HG02970 (cell line): ENCODE data around the gene PDZRN3.
"Not testable (repeated sequence)": the region's sequence is repeated elsewhere in the genome, so short reads cannot be mapped to it uniquely, and the experiment has no call there.

ENCODE experiments used
- ATAC-seq: cut with Tn5 transposase; IDR thresholded peaks from one replicate; pipeline ENCODE4 v1.9.1; 2021; ENCODE audit warnings: mild to moderate bottlenecking, moderate library complexity, moderate number of reproducible peaks; ENCODE audit not compliant: unreplicated experiment, low FRiP score

PDZRN3 gene

DNA sequence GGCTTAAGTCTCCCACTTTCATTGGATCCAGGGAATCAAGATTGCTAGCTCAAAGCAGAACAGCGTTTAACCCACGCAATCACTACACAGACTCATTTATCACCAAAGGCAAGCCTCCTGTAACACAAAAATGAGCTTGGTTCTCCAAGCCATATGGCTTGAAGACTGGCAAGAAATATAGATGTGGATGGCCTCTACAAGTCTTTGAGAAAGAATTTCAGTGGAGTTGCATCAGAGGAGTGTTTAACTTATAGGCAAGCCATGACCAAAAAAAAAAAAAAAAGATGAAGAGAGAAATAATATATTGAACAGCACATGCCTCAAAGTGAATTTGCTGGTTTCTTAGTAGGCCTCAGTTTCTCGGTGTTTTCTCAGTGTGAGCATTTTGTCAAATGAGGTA is 27.3 kb downstream of the PDZRN3 start:
- no peak for ATAC-seq

DNA sequence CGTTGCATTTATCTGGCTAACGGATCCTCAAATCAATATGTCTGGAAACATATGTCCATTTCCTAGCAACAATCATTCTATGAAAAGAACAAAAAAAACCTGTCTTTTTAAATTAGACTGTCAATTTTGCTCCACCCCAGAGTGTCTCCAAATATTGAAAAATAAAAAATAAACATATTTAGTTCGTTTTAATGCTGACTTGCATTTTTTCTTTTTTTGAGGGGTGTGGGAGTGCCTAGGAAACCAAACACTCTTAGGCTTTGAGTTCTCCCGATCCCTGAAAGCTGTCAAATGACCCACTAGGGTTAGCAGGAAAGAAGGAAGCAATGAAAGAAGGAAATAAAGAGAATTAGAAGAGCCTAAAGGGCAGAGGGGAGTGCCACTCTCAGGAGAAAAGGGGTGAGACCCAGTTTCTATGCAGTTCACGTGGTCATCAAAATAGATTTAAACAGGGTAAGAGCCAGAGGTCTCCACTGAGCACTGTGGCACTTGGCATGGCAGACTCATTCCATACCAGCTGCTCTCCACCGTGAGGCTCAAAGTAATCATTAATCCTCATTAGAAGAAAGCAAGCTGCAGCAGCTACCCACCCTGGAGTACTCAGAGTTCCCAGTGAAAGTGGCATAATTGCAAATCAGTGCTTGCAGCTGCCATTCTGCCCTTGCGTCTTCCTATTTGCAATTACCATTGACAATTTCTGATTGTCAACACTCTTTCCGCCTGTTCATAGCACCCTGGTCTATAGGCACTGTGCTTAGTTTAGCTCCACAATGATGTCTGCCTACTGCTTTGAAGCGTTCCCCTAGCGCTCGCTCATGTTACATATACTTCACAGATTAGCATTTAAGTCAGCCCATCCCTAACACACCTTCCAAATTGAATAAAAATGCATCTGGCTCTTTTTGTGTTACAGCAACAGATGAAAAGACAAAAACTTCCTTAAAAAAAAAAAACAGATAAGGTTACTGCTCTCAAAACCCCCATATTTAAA is 32.3 kb downstream of the PDZRN3 start:
- no peak for ATAC-seq

DNA sequence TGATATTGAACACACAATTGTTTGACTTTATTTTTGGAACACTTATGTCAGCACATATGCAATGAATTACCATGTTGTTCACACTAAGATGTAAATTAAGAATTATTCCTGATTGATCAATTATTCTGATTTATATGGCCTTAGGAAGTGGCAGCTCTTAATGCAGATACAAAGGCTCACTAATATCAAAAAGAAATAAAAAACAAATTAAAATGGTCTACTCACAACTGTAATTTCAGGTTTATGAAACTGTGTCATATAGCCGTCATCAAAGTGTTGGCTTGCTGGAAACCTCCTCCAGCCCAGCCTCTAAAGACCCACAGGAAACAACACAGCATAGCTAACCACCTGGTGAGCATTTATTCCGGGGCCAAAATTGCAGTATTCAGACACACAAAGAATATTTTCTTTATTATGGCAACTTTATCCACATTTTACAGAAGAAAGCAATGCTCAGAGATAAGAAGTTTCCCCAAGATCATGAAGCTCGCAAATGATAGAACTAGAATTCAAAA is 33.4 kb downstream of the PDZRN3 start:
- ATAC-seq = no peak

DNA sequence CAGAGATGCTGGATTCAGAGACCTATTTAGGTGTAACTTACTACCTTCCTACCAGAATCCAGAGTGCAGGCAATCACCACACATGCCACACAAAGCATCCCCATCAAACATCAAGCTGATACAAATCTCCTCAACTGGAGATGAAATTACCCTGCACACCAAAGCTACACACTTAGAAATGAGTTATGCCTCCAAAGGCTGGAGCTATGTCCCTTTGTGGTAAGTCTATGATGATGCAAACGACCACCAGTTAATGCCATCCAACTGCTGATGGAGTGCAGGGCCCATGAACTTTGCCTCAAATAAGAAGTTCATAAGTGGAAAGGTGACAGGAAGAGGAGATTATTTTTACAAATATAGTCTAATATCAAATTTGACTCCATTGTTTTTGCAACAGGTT is 38.1 kb downstream of the PDZRN3 start:
- ATAC-seq = no peak

DNA sequence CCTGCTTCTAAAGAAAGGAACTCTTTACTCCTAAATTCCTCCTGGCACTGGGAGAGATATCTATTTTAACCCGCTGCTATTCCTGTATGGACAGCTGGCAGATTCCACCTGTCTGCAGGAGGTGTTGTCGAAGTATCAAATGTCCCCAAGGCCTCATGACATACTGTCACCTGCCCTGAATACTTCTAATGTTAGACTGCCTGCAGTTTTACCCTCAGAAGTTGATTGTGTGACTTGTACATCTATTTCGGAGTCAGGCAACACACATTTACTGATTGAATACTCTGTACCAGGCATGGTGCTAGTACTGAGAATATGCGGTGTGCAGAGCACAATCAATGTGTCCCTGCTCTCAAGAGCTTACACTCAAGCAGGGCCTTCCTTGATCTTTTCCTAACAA is 38.6 kb downstream of the PDZRN3 start:
- ATAC-seq = no peak

DNA sequence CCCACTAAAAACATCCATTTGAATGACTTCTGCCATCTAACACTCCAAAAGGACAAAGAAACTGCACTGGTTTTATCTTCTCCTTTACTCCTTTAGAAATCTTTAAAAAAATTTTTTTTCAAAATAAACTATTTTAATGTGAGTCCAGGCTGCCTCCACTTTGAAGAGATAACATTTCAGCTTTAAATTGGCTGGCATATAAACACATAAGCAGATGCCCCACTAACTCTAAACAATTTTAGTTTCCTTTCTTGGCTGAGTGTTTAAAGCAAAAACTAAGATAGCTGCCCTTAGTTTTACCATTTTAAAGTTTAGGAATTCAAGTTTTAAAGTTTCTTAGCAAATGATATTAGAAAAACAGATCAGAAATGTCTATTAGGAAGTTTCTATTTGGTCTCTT is 39.9 kb downstream of the PDZRN3 start:
- ATAC-seq = no peak

DNA sequence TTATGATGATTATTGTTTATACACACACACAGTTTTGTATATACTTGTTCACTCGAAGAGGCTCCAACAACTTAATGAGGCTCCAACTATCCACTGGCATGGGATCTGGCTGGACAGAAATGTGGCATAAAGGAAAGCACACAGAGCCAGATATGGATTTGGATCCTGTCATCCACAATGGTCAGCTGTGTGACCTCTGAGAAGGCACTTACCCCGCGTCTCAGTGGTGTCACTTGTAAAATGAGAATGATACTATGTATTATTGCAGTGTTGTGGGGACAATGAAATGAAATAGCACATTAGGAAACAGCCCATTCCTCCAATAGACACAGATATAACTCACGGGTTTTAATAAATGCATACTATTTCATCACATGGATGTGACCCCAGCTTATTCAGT is 42.2 kb downstream of the PDZRN3 start:
- no peak for ATAC-seq

DNA sequence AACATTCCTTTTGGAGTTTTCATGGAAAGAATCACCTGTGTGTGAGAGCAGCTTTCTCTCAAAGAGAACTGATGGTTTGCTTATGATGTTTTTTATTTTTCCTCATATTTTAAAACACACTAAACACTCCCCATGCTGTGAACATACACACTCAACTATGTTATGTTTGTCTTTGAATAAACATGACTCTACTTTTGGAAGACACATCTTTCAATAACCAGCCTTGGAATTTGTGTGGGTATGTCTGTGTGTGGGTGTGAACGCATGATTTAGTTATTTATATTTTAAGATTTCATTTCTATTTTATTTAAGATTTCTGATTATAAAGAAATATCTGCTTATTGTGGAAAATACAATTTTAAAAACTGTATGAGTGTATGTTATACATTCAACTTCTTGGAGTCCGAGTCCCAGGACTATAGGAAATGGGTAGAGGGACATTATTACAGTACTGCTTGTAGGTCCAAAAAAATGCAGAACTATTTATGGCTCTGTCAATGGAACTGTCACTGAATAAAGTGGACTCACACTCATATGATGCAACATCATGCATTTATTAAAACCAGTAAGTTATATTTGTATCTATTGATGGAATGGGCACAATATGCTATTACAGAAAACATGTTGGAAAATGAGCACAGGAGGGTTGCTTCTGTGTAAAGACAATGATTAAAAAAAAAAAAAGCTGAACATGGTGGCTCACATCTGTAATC is 43.5 kb downstream of the PDZRN3 start:
- ATAC-seq = no peak

DNA sequence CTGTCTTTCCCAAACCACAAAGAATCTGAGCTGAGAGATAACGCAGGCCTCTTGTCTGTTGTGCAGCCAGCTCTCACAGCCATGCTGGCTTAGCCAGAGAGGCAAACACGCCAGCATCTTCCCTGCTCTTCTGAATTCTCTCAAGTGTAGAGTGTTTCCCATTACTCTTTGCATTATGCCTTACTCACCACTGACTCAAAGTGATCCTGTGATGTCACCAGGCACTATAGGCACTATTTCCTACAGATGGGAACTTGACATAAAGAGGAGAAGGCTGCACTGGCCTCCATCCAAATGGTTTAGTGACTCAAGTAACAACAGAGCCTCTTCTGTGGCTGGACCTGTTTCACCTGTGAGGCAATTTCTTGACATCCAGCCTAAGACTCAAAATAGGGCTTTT is 44.4 kb downstream of the PDZRN3 start:
- ATAC-seq = no peak

DNA sequence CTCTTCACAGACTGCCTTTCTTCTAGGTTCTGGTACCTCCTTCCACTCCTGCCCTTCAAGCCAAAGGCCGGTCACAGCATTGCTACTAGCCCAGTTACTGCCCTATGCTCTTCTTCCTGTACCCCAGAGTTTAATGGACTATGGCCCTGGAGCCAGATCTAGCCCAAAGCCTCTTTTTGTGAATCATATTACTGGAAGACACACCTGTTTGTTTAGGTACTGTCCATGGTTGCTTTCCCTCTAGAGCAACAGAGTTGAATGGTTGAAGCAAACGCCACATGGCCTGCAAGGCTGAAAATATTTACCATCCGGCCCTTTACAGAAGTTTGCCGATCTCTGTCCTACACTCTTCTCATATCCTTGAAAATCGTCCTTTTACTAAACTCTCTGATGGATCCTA is 47.0 kb downstream of the PDZRN3 start:
- no peak for ATAC-seq

DNA sequence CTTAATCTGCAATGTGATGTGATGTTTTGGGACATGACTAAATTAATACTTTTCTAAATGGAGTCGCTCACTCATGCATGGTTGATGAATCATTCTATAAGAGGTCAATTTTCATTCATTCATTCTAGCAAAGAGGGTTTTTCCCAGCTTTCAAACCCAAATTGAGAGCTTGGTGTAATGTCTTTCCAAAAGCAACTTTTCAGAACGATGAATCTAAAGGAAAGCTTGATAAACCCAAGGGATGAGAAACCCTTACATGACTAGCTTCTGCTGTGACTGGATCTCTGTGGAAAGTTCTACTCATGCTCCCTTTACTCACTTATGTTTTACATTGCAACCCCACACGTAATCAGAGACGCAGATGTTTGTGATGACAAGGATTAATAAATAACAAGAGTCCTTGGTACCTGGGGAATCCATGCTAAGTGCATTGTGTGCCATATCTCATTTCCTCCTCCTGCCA is 47.7 kb downstream of the PDZRN3 start:
- no peak for ATAC-seq

DNA sequence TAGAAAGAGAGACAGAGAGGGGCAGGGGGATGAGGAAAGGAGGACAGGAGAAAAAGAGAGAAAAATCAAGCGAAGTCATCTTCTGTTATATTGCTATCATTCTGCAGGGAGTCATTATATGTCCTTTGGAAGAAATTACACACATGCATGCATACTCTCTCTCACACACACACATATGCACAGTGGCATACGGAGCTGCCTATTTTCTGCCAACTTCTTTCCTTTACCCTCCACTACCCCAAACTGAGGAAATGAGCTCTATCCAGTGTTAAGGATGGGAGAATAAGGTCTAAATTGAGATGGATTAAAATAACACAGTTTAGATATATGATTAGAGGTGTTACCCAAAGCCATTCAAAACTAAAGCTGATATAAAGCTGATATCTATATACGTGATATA is 48.8 kb downstream of the PDZRN3 start:
- ATAC-seq = no peak

DNA sequence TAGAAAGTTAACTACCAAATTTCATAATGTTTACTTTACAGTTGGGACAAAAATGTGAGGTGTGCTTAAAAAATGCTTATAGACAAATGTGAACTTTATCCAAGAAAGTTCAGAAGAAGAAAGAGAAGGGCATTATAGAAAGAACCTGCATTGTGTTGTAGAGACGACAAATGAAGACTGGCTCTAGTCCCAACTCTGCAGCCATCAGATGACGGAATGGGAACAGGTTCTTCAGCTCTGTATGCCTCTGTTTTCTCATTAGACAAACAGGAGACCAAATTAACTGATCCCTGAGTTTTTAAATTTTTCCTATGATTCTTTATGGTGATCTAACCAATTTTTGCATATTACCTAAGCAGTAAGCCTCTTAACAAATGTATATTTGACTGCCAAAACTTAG is 49.2 kb downstream of the PDZRN3 start:
- ATAC-seq = no peak

DNA sequence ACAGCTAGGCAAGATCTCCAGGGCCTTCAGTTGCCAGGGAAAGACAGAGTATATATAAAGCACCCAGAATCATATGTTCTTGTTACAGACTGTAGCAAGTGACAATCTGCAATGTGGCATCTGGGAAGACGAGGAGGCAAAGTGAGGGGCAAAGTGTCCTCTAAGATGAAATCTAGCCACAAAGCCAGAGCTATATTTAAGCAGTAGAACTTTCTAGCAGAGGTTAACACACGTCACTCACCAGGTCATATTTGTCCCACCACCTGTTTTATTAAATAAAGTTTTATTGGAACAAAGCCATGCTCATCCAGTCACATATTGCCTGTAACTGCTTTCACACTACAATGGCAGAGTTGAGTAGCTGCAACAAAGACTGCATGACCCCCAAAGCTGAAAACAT is 51.5 kb downstream of the PDZRN3 start:
- ATAC-seq = no peak

DNA sequence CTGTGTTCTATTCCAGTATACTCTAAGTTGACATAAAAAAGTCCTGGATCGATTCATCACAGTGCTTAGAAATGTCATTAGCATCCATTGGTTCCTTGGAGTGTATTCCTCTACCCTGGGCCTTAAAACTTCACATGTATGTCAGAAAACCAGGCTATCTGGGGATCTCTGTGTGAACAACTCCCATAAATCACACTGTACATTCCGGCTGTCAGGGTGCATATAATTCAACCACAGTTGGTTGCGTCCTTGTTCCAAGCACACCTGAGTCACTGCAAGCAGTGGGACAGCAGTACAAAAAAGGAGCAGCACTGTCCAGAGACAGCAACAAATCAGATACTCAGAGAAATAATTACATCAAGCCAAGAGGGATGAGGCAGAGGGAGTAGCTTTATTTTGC is 52.4 kb downstream of the PDZRN3 start:
- no peak for ATAC-seq

DNA sequence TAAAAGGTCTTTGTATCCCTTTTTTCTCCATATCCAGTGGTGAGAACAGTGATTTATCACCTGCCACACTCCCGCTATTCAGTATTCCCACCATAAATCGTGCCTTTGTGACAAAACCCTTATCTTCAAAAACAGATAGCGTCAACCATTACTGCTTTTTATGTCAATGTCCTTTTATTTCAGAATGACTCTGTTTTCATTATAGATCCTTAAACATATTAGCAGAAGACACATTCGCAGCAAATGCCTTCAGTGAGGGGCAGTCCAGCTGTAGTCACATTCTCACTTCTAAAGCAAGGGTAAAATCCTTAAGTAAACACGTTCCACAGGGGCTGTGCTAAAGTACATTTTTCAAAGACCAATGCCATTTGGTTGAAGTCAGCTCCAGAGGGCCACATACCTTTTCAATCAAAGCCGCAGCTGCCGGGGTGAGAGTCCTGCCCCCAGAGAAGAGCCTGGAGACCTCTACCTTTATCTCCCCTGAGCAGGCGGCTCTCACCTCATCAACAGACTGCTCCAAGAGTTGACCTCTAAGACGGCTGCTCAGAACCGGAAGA is 53.4 kb downstream of the PDZRN3 start:
- no peak for ATAC-seq

DNA sequence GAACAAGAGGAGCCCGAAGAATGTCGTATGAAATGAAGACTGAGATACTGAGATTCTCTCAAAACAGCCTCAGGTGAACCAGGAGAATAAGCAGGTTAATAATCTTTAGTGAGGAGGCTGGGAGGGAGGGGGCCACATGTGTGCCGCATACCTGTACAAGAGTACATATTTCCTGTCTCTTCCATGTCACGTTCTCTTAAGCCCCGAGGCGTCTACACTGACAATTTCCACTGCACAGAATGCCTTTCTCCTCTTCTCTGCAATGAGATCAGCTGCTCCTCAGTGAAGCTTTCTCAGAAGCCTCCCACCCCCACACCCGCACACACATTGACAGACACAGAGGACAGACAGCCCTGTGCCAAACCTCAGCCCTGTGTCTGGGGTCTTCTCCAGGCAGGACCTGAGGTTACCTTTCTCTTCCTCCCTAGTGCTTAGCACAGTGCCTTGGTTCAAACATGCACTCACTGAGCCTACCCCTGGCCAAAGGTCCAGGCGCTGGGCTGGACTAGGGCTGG is 55.4 kb downstream of the PDZRN3 start:
- no peak for ATAC-seq

DNA sequence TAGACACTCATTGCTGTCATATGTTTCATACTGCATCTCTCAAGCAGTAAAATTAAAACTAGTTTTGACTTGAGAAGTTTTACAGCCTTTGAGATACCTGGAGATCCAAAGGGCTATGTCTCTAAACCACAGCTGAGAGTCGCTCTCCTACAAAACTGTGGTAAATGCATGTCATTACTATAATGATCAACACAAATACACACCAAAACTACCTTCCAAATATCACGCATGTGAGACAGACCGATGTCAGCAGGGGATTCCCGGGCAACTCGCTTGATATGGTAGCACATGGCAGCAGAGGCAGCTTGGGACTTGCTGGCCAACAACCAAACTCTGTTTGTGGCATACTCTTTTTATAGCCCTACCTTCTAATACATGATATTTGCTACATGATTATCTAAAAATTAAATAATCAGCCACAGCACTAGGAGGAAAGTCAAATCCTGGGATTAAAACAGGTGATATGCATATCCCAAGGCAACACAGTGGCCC is 56.3 kb downstream of the PDZRN3 start:
- no peak for ATAC-seq

DNA sequence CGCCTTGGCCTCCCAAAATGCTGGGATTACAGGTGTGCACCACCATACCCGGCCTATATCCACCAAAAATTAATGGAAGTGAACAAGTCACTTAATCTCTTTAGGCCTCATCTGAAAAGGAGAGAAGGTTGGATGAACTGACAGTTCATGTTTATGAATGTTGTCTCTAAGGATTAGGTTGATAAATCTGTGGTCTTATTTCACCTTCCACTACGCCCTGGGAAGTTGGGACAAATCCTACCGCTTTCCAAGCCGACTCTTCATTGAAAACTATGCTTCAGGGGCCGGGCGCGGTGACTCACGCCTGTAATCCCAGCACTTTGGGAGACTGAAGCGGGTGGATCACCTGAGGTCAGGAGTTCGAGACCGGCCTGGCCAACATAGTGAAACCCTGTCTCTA is 59.4 kb downstream of the PDZRN3 start:
- ATAC-seq = not testable (repeated sequence)

DNA sequence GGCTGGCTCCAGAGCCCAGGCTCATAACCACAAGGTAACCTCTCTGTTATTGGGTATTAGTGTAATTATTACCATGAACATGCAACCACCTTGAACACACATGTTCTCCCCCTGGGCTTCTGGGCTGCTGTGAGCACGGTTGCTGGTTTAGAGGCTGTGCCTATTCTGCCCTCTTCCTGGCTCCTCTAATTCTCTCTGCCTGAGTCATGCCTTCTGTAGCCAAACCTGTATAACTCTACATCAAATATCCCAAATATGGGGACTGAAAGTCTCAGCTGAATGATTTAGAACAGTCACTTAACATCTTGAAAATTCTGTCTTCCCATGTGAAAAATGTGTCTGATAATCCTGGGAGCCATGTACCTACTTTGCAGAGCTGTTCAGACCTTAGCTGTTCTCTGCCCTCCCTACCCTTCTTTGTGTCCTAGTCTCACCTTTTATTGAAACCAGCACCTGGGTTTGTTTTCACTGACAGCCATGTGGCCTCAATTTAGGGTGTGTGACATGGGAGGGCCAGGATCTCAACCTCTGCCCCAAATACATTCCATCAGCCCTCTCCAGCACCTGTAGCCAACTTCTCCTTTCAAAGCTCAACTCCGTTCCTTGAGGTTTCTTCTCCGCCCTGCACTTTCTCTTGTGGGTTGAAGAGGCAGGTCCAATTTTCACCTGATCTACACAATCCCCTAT is 60.7 kb downstream of the PDZRN3 start:
- ATAC-seq = no peak
